Mesenchymal stem cell (in vitro differentiated cells and primary cell): Measurements from ENCODE around the gene HCAR3.
A peak's percentile ranks its signal among the peaks of the same experiment; 100 is the strongest.

Source experiments
- DNase-seq: peaks from one replicate; pipeline ENCODE4 v3.0.0-alpha.2; 2013
- H2AFZ ChIP-seq: one replicate; pipeline ENCODE4 v1.6.1; 2013; ENCODE audit warnings: low read depth, mild to moderate bottlenecking, control low read depth, inconsistent platforms, low read length, moderate library complexity
- H2AK5ac ChIP-seq: 2 replicates; pipeline ENCODE4 v1.6.1; 2013; ENCODE audit warnings: low read length, moderate library complexity, mild to moderate bottlenecking, inconsistent platforms; ENCODE audit not compliant: severe bottlenecking
- H2BK120ac ChIP-seq: one replicate; pipeline ENCODE4 v1.6.1; 2013; ENCODE audit warnings: low read depth, mild to moderate bottlenecking, inconsistent platforms, low read length, moderate library complexity
- H2BK12ac ChIP-seq, 2 experiments: one replicate each; pipeline ENCODE4 v1.6.1; 2013; ENCODE audit warnings: inconsistent platforms in 2 of 2, low read length in 2 of 2, mild to moderate bottlenecking in 2 of 2, moderate library complexity in 2 of 2, control low read depth in 1 of 2
- H2BK15ac ChIP-seq: one replicate; pipeline ENCODE4 v1.6.1; 2013; ENCODE audit warnings: mild to moderate bottlenecking, low read depth, inconsistent platforms; ENCODE audit not compliant: poor library complexity, severe bottlenecking
- H2BK5ac ChIP-seq: 2 replicates; pipeline ENCODE4 v1.6.1; 2013; ENCODE audit warnings: low read depth, mild to moderate bottlenecking, low read length, control low read depth, inconsistent platforms; ENCODE audit not compliant: poor library complexity, severe bottlenecking
- H3K14ac ChIP-seq, 2 experiments: one replicate each; pipeline ENCODE4 v1.6.1; 2013; ENCODE audit warnings: inconsistent platforms in 2 of 2, low read length in 2 of 2, control low read depth in 1 of 2, mild to moderate bottlenecking in 1 of 2, moderate library complexity in 1 of 2
- H3K18ac ChIP-seq, 2 experiments: one replicate each; pipeline ENCODE4 v1.6.1; 2013; ENCODE audit warnings: inconsistent platforms in 2 of 2, low read length in 2 of 2, control low read depth in 1 of 2, low read depth in 1 of 2, mild to moderate bottlenecking in 1 of 2
- H3K23ac ChIP-seq, 2 experiments: one replicate each; pipeline ENCODE4 v1.6.1; 2013; ENCODE audit warnings: inconsistent platforms in 2 of 2, low read length in 2 of 2, mild to moderate bottlenecking in 2 of 2, moderate library complexity in 2 of 2, control low read depth in 1 of 2
- H3K27ac ChIP-seq: 2 replicates; pipeline ENCODE4 v1.5.1; 2013; ENCODE audit warnings: mild to moderate bottlenecking, moderate library complexity, low read length, control low read depth, inconsistent platforms; ENCODE audit not compliant: poor library complexity, severe bottlenecking
- H3K27me3 ChIP-seq, 2 experiments: 2 replicates each; pipeline versions ENCODE4 v1.6.1 to v1.7.0; 2013; ENCODE audit warnings: low read length in 2 of 2, mild to moderate bottlenecking in 2 of 2, moderate library complexity in 2 of 2, control low read depth in 1 of 2, inconsistent platforms in 1 of 2; ENCODE audit not compliant: control insufficient read depth in 1 of 2, insufficient read depth in 1 of 2
- H3K36me3 ChIP-seq, 2 experiments: 2 replicates each; pipeline versions ENCODE4 v1.6.1 to v1.7.0; 2013; ENCODE audit warnings: low read length in 2 of 2, control low read depth in 1 of 2, inconsistent platforms in 1 of 2, low read depth in 1 of 2, mild to moderate bottlenecking in 1 of 2; ENCODE audit not compliant: insufficient read depth in 2 of 2, control insufficient read depth in 1 of 2
- H3K4ac ChIP-seq, 2 experiments: one replicate each; pipeline ENCODE4 v1.6.1; 2013; ENCODE audit warnings: inconsistent platforms in 2 of 2, low read length in 2 of 2, mild to moderate bottlenecking in 2 of 2, moderate library complexity in 2 of 2, control low read depth in 1 of 2, low read depth in 1 of 2
- H3K4me1 ChIP-seq: 2 replicates; pipeline ENCODE4 v1.6.1; 2013; ENCODE audit warnings: low read depth, low read length, control low read depth; ENCODE audit not compliant: control insufficient read depth, insufficient read depth
- H3K4me2 ChIP-seq: 2 replicates; pipeline ENCODE4 v1.6.1; 2013; ENCODE audit warnings: low read length, mild to moderate bottlenecking, inconsistent platforms; ENCODE audit not compliant: poor library complexity, severe bottlenecking
- H3K4me3 ChIP-seq, 2 experiments: 2 replicates each; pipeline versions ENCODE4 v1.5.1 to v1.7.0; 2013; ENCODE audit warnings: low read length in 2 of 2, mild to moderate bottlenecking in 2 of 2, control low read depth in 1 of 2, low read depth in 1 of 2; ENCODE audit not compliant: insufficient read depth in 1 of 2
- H3K79me1 ChIP-seq: replicated peaks from 2 replicates; pipeline ENCODE4 v1.6.1; 2013; ENCODE audit warnings: mild to moderate bottlenecking, control low read depth, low read length, inconsistent platforms; ENCODE audit not compliant: poor library complexity, severe bottlenecking
- H3K9ac ChIP-seq: 2 replicates; pipeline ENCODE4 v1.7.0; 2013; ENCODE audit warnings: mild to moderate bottlenecking, low read length, moderate library complexity
- H3K9me3 ChIP-seq: 2 replicates; pipeline ENCODE4 v1.7.0; 2013; ENCODE audit warnings: mild to moderate bottlenecking, low read length; ENCODE audit not compliant: control insufficient read depth
- H4K8ac ChIP-seq: one replicate; pipeline ENCODE4 v1.6.1; 2013; ENCODE audit warnings: inconsistent platforms, mild to moderate bottlenecking, low read length, moderate library complexity
- H4K91ac ChIP-seq: one replicate; pipeline ENCODE4 v1.6.1; 2013; ENCODE audit warnings: mild to moderate bottlenecking, low read length, inconsistent platforms
- WGBS: methylation state at CpG from one replicate; pipeline ENCODE4 v1.1.7; 2013; ENCODE audit warnings: mixed read lengths; 5-methylcytosine and 5-hydroxymethylcytosine counted together

HCAR3 gene

DNA sequence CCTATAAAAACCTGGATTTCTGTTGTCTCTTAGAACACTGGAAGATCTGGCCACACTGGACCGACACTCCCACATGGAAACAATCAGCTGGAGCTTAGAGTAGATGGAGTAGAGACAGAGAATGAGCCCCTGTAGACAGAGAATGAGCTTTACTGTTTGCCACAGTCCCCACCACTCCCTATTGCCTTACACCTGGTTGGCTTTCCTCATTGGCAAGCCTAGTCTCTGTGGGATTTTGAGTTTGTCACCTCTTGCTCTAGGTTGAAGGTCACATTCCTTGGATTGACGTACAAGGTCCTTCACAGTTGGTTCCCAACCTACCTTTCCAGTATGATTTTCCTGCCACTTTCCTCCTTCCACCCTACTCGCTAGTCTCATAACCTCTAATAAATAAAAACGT lies 16.0 kb upstream of the HCAR3 start:
- no peak overlapping the region for H2BK12ac ChIP-seq
- H3K27me3 ChIP-seq = no peaks in the 10 kb centered on the region
- H2AFZ ChIP-seq = no peak overlapping the region
- H3K4me3 ChIP-seq = no peak overlapping the region
- H4K91ac ChIP-seq = no peak overlapping the region
- no peaks in the 10 kb centered on the region for H3K36me3 ChIP-seq
- no peak overlapping the region for H3K14ac ChIP-seq
- no peak overlapping the region for H3K4ac ChIP-seq
- H3K4me2 ChIP-seq = no peak overlapping the region
- no peak overlapping the region for H2BK5ac ChIP-seq
- H3K4me1 ChIP-seq = peaks cover 10% of the 10 kb centered on the region
- H3K18ac ChIP-seq = no peak overlapping the region
- no peaks in the 10 kb centered on the region for H3K79me1 ChIP-seq
- H2AK5ac ChIP-seq = no peak overlapping the region
- H3K27ac ChIP-seq = no peak overlapping the region
- no peak overlapping the region for H2BK120ac ChIP-seq
- WGBS = 91% methylated on average over 4 of the region's 4 CpGs
- no peak overlapping the region for H3K23ac ChIP-seq
- no peak for DNase-seq
- H3K9ac ChIP-seq = no peak overlapping the region
- H3K9me3 ChIP-seq = no peaks in the 10 kb centered on the region
- no peak overlapping the region for H4K8ac ChIP-seq
- H2BK15ac ChIP-seq = no peak overlapping the region

DNA sequence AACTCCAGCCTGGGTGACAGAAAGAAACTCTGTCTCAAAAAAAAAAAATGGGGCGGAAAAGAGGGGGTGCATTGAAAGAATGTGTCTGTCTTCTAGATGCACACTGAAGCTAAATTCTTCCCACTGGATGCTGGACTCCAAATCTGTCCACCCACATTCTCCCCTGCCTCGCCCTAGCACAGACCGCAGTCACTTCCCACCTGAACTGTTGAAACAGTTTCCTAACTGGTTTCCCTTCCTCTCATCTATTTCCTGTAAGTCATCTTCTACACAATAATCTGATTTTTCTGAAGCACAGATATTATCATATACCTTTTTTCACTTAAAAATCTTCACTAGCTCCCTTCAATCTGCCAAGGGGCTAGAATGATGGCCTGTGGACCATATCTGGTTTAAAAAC lies 15.6 kb upstream of the HCAR3 start:
- 96% methylated on average over 3 of the region's 3 CpGs for WGBS
- DNase-seq = no peak
- H3K9ac ChIP-seq = no peak overlapping the region
- H3K4me2 ChIP-seq = no peak overlapping the region
- no peak overlapping the region for H2BK12ac ChIP-seq
- no peak overlapping the region for H3K14ac ChIP-seq
- no peaks in the 10 kb centered on the region for H3K27me3 ChIP-seq
- H2AFZ ChIP-seq = no peak overlapping the region
- no peak overlapping the region for H4K8ac ChIP-seq
- H2BK5ac ChIP-seq = no peak overlapping the region
- no peak overlapping the region for H3K18ac ChIP-seq
- H3K79me1 ChIP-seq = no peaks in the 10 kb centered on the region
- H3K4ac ChIP-seq = no peak overlapping the region
- H3K4me1 ChIP-seq = peaks cover 10% of the 10 kb centered on the region
- no peak overlapping the region for H3K23ac ChIP-seq
- H2BK120ac ChIP-seq = no peak overlapping the region
- H2AK5ac ChIP-seq = no peak overlapping the region
- no peak overlapping the region for H4K91ac ChIP-seq
- no peak overlapping the region for H3K4me3 ChIP-seq
- no peaks in the 10 kb centered on the region for H3K36me3 ChIP-seq
- H2BK15ac ChIP-seq = no peak overlapping the region
- H3K9me3 ChIP-seq = no peaks in the 10 kb centered on the region
- H3K27ac ChIP-seq = no peak overlapping the region

GRCh38 chr12:122730215-122731014 lies 13.8 kb upstream of the HCAR3 start, which contains the start of gene HCAR1:
Gene HCAR1 (minus strand): TSS chr12:122730844. CDS start chr12:122730339, 505 bp downstream.
- no peak within 1 kb of the TSS for H3K23ac ChIP-seq
- peak within 1 kb of the TSS; percentile 49 for H3K4me2 ChIP-seq
- no peak for DNase-seq
- H3K36me3 ChIP-seq = no peaks in the 10 kb centered on the region
- no peak within 1 kb of the TSS for H2BK5ac ChIP-seq
- no peaks in the 10 kb centered on the region for H3K9me3 ChIP-seq
- H3K27me3 ChIP-seq = no peaks in the 10 kb centered on the region
- no peak within 1 kb of the TSS for H3K18ac ChIP-seq
- H3K27ac ChIP-seq = no peak within 1 kb of the TSS
- H4K91ac ChIP-seq = no peak within 1 kb of the TSS
- peak within 1 kb of the TSS in 1 of 2 experiments; percentile 18 for H3K14ac ChIP-seq
- no peak within 1 kb of the TSS for H2BK15ac ChIP-seq
- H3K4me1 ChIP-seq = peaks cover 10% of the 10 kb centered on the region
- H3K4ac ChIP-seq = no peak within 1 kb of the TSS
- H2BK12ac ChIP-seq = no peak within 1 kb of the TSS
- no peaks in the 10 kb centered on the region for H3K79me1 ChIP-seq
- H2AFZ ChIP-seq = no peak within 1 kb of the TSS
- H4K8ac ChIP-seq = no peak within 1 kb of the TSS
- H2AK5ac ChIP-seq = no peak within 1 kb of the TSS
- 93% methylated on average over 32 of the region's 32 CpGs for WGBS
- no peak within 1 kb of the TSS for H2BK120ac ChIP-seq
- H3K9ac ChIP-seq = peak within 1 kb of the TSS; percentile 73
- H3K4me3 ChIP-seq = peak within 1 kb of the TSS in 1 of 2 experiments; percentile 72

- H4K91ac ChIP-seq = no peak overlapping the region
- H2BK5ac ChIP-seq = no peak overlapping the region
- no peak overlapping the region for H3K4me2 ChIP-seq
- H3K23ac ChIP-seq = no peak overlapping the region
- H3K4me1 ChIP-seq = peaks cover 10% of the 10 kb centered on the region
- no peak overlapping the region for H2AFZ ChIP-seq
- no peak overlapping the region for H2BK15ac ChIP-seq
- H3K18ac ChIP-seq = no peak overlapping the region
- no peak overlapping the region for H4K8ac ChIP-seq
- no peaks in the 10 kb centered on the region for H3K27me3 ChIP-seq
- no peak overlapping the region for H3K4ac ChIP-seq
- no peaks in the 10 kb centered on the region for H3K9me3 ChIP-seq
- no peak overlapping the region for H3K14ac ChIP-seq
- no peak overlapping the region for H3K27ac ChIP-seq
- H3K79me1 ChIP-seq = no peaks in the 10 kb centered on the region
- H3K36me3 ChIP-seq = no peaks in the 10 kb centered on the region
- H2BK120ac ChIP-seq = no peak overlapping the region
- no peak for DNase-seq
- peak overlapping the region; percentile 73 for H3K9ac ChIP-seq
- no peak overlapping the region for H2BK12ac ChIP-seq
- 96% methylated on average over 27 of the region's 27 CpGs for WGBS
- no peak overlapping the region for H2AK5ac ChIP-seq
- H3K4me3 ChIP-seq = peak overlapping the region in 1 of 2 experiments; percentile 72
These were observed 13.1 kb upstream of the HCAR3 start for GRCh38 chr12:122729583-122730214.
